Measurements from ENCODE around the gene DOCK6.

GRCh38 chr19:11237321-11237720, 25.0 kb downstream of the DOCK6 start:
- TF ChIP-seq CTCF (IDR thresholded peaks at IDR 0.05), result no peak
- TF ChIP-seq POLR2A (IDR thresholded peaks at IDR 0.05), result no peak
